ENCODE measurements around the gene CHCHD4. TPM values are rescaled to one million over a fixed set of nuclear protein-coding genes. Genes with fewer than 3 reads are reported as not detected.

Gene CHCHD4
- total RNA-seq, 1 experiment from 2014 or later: 15.3 TPM

DNA sequence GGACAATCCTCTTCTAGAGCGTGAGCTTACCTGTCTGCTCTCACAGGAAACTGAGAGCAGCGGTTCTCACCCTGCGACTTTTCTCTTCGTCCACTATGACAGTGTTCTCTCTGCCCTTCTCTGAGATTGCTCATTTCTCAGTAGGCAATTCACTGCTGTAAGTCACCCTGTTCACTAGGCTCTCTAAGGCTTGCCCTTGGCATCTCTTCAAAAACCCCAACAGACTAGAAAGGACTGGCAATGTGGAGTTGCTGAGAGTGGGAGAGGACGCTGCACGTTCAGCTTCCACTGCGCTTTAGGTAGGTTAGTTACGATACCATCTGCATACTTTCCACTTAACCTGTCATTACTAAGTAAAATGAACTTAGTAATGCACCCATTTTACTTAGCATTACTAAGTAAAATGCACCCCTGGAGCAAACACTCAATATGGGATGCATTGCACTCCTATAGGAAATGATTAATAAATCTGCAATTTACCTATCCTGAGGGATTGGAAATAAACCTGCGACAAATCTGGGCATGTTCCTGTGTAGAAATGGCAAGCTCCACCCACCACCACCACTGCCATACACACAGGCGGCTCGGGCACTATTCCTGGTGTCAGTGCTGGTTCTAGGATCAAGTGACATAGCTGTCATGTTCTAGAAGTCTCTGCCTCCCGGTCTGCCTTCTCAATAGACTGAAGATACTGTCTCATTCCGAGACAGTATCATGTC lies 32.3 kb upstream of the CHCHD4 start:
- peaks cover 69% of the 10 kb centered on the region for H3K36me3 Mint-ChIP-seq (ENCODE audit: insufficient read depth, unreplicated experiment)
- H3K36me3 ChIP-seq (ENCODE audit: control insufficient read depth, insufficient read depth, low read length): peaks cover 3% of the 10 kb centered on the region
- no TSS peak for BruUV-seq (replicated peaks)
- CTCF ChIA-PET: no interaction called here
- POLR2A ChIA-PET: no interaction called here
- H3K9me3 Mint-ChIP-seq (ENCODE audit: unreplicated experiment): peaks cover 6% of the 10 kb centered on the region
- no peak overlapping the region for H3K27ac Mint-ChIP-seq (ENCODE audit: unreplicated experiment)
- no peaks in the 10 kb centered on the region for H3K4me1 Mint-ChIP-seq (ENCODE audit: low read depth, unreplicated experiment)
- H3K27me3 ChIP-seq (replicated peaks; ENCODE audit: control insufficient read depth, insufficient read depth, low read length): no peaks in the 10 kb centered on the region
- peaks cover 10% of the 10 kb centered on the region for H3K9me3 ChIP-seq
- no peak overlapping the region for H3K4me3 ChIP-seq (ENCODE audit: low read depth, low read length)
- H3K4me3 Mint-ChIP-seq (ENCODE audit: unreplicated experiment): no peak overlapping the region
- DNase-seq: no peak
- intact Hi-C loops (cut with micrococcal nuclease; ENCODE audit: unreplicated experiment): no loop called here
- H3K4me1 ChIP-seq: no peaks in the 10 kb centered on the region
- TF ChIP-seq, protein P1, sequence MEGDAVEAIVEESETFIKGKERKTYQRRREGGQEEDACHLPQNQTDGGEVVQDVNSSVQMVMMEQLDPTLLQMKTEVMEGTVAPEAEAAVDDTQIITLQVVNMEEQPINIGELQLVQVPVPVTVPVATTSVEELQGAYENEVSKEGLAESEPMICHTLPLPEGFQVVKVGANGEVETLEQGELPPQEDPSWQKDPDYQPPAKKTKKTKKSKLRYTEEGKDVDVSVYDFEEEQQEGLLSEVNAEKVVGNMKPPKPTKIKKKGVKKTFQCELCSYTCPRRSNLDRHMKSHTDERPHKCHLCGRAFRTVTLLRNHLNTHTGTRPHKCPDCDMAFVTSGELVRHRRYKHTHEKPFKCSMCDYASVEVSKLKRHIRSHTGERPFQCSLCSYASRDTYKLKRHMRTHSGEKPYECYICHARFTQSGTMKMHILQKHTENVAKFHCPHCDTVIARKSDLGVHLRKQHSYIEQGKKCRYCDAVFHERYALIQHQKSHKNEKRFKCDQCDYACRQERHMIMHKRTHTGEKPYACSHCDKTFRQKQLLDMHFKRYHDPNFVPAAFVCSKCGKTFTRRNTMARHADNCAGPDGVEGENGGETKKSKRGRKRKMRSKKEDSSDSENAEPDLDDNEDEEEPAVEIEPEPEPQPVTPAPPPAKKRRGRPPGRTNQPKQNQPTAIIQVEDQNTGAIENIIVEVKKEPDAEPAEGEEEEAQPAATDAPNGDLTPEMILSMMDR (IDR thresholded peaks at IDR 0.05; ENCODE audit: insufficient read depth in 1 of 2, low read depth in 1 of 2, low read length in 1 of 2, severe bottlenecking in 1 of 2, unreplicated experiment in 1 of 2): no peak
- no peaks in the 10 kb centered on the region for H3K27me3 Mint-ChIP-seq (ENCODE audit: insufficient read depth, unreplicated experiment)

- no peak for DNase-seq
- no peak overlapping the region for H3K4me3 Mint-ChIP-seq (ENCODE audit: unreplicated experiment)
- TF ChIP-seq, protein P1 (IDR thresholded peaks at IDR 0.05; ENCODE audit: insufficient read depth in 1 of 2, low read depth in 1 of 2, low read length in 1 of 2, severe bottlenecking in 1 of 2, unreplicated experiment in 1 of 2): no peak
- peaks cover 65% of the 10 kb centered on the region for H3K36me3 Mint-ChIP-seq (ENCODE audit: insufficient read depth, unreplicated experiment)
- Histone ChIP-seq H3K36me3 (ENCODE audit: control insufficient read depth, insufficient read depth, low read length) (peaks cover 3% of the 10 kb centered on the region), H3K9me3 (peaks cover 3% of the 10 kb centered on the region), H3K4me3 (ENCODE audit: low read depth, low read length) (no peak overlapping the region), H3K27me3 (replicated peaks; ENCODE audit: control insufficient read depth, insufficient read depth, low read length) (no peaks in the 10 kb centered on the region), H3K4me1 (no peaks in the 10 kb centered on the region)
- H3K27ac Mint-ChIP-seq (ENCODE audit: unreplicated experiment): no peak overlapping the region
- no peaks in the 10 kb centered on the region for H3K9me3 Mint-ChIP-seq (ENCODE audit: unreplicated experiment)
- H3K27me3 Mint-ChIP-seq (ENCODE audit: insufficient read depth, unreplicated experiment): no peaks in the 10 kb centered on the region
- intact Hi-C loops (cut with micrococcal nuclease; ENCODE audit: unreplicated experiment): no loop called here
- no peaks in the 10 kb centered on the region for H3K4me1 Mint-ChIP-seq (ENCODE audit: low read depth, unreplicated experiment)
- ChIA-PET POLR2A (no interaction called here), CTCF (no interaction called here)
- BruUV-seq (replicated peaks): no TSS peak
Measured at GRCh38 chr3:14156201-14156600, 31.5 kb upstream of the CHCHD4 start.

- no peak overlapping the region for H3K4me3 Mint-ChIP-seq (ENCODE audit: unreplicated experiment)
- POLR2A ChIA-PET: no interaction called here
- DNase-seq: no peak
- Histone ChIP-seq H3K27me3 (replicated peaks; ENCODE audit: control insufficient read depth, insufficient read depth, low read length) (no peaks in the 10 kb centered on the region), H3K4me3 (ENCODE audit: low read depth, low read length) (no peak overlapping the region), H3K9me3 (no peaks in the 10 kb centered on the region), H3K36me3 (ENCODE audit: control insufficient read depth, insufficient read depth, low read length) (peaks cover 3% of the 10 kb centered on the region), H3K4me1 (no peaks in the 10 kb centered on the region)
- TF ChIP-seq, protein P1 (IDR thresholded peaks at IDR 0.05; ENCODE audit: insufficient read depth in 1 of 2, low read depth in 1 of 2, low read length in 1 of 2, severe bottlenecking in 1 of 2, unreplicated experiment in 1 of 2): no peak
- no peaks in the 10 kb centered on the region for H3K9me3 Mint-ChIP-seq (ENCODE audit: unreplicated experiment)
- no peaks in the 10 kb centered on the region for H3K4me1 Mint-ChIP-seq (ENCODE audit: low read depth, unreplicated experiment)
- no peak overlapping the region for H3K27ac Mint-ChIP-seq (ENCODE audit: unreplicated experiment)
- CTCF ChIA-PET: no interaction called here
- BruUV-seq (replicated peaks): no TSS peak
- peaks cover 63% of the 10 kb centered on the region for H3K36me3 Mint-ChIP-seq (ENCODE audit: insufficient read depth, unreplicated experiment)
- H3K27me3 Mint-ChIP-seq (ENCODE audit: insufficient read depth, unreplicated experiment): no peaks in the 10 kb centered on the region
- intact Hi-C loops (cut with micrococcal nuclease; ENCODE audit: unreplicated experiment): no loop called here
Measured at GRCh38 chr3:14154895-14155440, 30.3 kb upstream of the CHCHD4 start.

Measured in Caco-2 (cell line).